GM12878 (cell line): Measurements from ENCODE around the gene ATL2.

Experiments used
- BHLHE40 ChIP-seq, 2 experiments: fragments of 450-650 bp in 1 of 2; IDR thresholded peaks; 2 replicates each; pipeline ENCODE4 v1.6.1; 2011 to 2017; ENCODE audit warnings: low read depth in 2 of 2, borderline replicate concordance in 1 of 2, improper control_type of control experiment in 1 of 2, low read length in 1 of 2, mild to moderate bottlenecking in 1 of 2
- CHD1 ChIP-seq: IDR thresholded peaks from 2 replicates; pipeline ENCODE4 v1.6.1; 2012; ENCODE audit warnings: low read depth, low read length, improper control_type of control experiment
- CTCF ChIP-seq, 3 experiments: IDR thresholded peaks in 2 of 3; conservative IDR thresholded peaks in 1 of 3; 2 replicates each; pipeline ENCODE4 v1.5.1; 2011; ENCODE audit warnings: low read depth in 3 of 3, low read length in 3 of 3, mild to moderate bottlenecking in 3 of 3, control low read depth in 2 of 3, moderate library complexity in 2 of 3, inconsistent platforms in 1 of 3, mixed read lengths in 1 of 3; ENCODE audit not compliant: control insufficient read depth in 2 of 3, insufficient read depth in 1 of 3; ENCODE audit errors: extremely low read depth in 1 of 3
- EZH2 ChIP-seq: IDR thresholded peaks from 2 replicates; pipeline ENCODE4 v1.6.1; 2012; ENCODE audit warnings: low read depth, mild to moderate bottlenecking, control low read depth, inconsistent platforms, low read length, borderline replicate concordance; ENCODE audit not compliant: control insufficient read depth
- HDAC6 ChIP-seq: fragments of 200-600 bp; sonication (generic); IDR thresholded peaks from one replicate; pipeline ENCODE4 v1.8.0; 2017; ENCODE audit warnings: antibody characterized with exemption; ENCODE audit not compliant: unreplicated experiment
- NFXL1 ChIP-seq: fragments of 450-650 bp; IDR thresholded peaks from 2 replicates; pipeline ENCODE4 v1.6.1; 2017; ENCODE audit warnings: antibody characterized with exemption, mild to moderate bottlenecking, borderline replicate concordance
- NR2F1 ChIP-seq: fragments of 450-650 bp; conservative IDR thresholded peaks from 2 replicates; pipeline ENCODE4 v1.6.1; 2017; ENCODE audit warnings: mild to moderate bottlenecking
- POLR2A ChIP-seq: IDR thresholded peaks from 2 replicates; pipeline ENCODE4 v1.6.1; 2011; ENCODE audit warnings: low read depth, mild to moderate bottlenecking, low read length
- RFX5 ChIP-seq: IDR thresholded peaks from 2 replicates; pipeline ENCODE4 v1.6.1; 2011; ENCODE audit warnings: low read depth, low read length, improper control_type of control experiment
- TARDBP ChIP-seq: IDR thresholded peaks from 2 replicates; pipeline ENCODE4 v1.6.1; 2016; ENCODE audit warnings: borderline replicate concordance
- ZSCAN29 ChIP-seq: fragments of 450-650 bp; IDR thresholded peaks from 2 replicates; pipeline ENCODE4 v1.6.1; 2017; ENCODE audit warnings: mild to moderate bottlenecking, moderate library complexity
- TF ChIP-seq, protein P1 (sequence below): fragments of 450-650 bp; IDR thresholded peaks from 2 replicates; pipeline ENCODE4 v1.6.1; 2017; ENCODE audit warnings: mild to moderate bottlenecking
- TF ChIP-seq, protein P2 (sequence below): IDR thresholded peaks from 2 replicates; pipeline ENCODE4 v1.6.1; 2011; ENCODE audit warnings: low read depth, low read length, improper control_type of control experiment, borderline replicate concordance

DNA sequence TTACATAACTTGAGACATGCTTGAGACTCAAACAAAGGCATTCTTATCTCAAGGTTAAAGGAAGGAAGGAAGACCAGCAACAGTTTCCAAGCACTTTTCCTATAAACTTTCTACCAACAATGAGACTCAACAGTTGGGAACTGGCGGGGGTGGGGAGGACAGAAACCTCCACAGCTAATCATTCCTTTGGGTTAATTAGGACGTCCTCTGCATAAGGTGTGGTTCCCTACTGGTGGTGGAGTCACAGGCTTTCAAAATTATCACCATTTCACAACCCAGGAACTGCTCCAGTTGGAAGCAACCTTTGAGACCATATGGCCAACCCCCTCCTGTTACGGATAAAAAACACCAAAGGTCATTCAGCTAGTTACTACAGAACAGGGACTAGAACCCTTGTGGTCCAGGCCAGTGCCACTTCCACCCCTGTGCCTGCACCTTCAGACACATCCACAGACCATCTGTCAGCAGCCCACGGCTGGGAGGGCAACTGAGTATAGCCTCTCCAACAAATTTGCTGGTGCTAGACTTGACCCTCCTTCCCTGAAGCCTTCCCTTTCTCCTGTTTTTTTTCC lies 30.1 kb upstream of the ATL2 start:
- TF ChIP-seq CHD1 (no peak), POLR2A (no peak), NFXL1 (no peak), TARDBP (no peak), CTCF (IDR thresholded peaks at IDR 0.05 in 2 of 3, conservative IDR thresholded peaks at IDR 0.05 in 1 of 3; ENCODE audit: control insufficient read depth in 2 of 3, extremely low read depth in 1 of 3, insufficient read depth in 1 of 3, low read depth in 3 of 3, low read length in 3 of 3) (no peak), EZH2 (no peak), NR2F1 (no peak), ZSCAN29 (no peak), BHLHE40 (IDR thresholded peaks at IDR 0.05; ENCODE audit: borderline replicate concordance in 1 of 2, low read depth in 2 of 2, low read length in 1 of 2) (no peak), HDAC6 (no peak), RFX5 (no peak)
- TF ChIP-seq, protein P1, sequence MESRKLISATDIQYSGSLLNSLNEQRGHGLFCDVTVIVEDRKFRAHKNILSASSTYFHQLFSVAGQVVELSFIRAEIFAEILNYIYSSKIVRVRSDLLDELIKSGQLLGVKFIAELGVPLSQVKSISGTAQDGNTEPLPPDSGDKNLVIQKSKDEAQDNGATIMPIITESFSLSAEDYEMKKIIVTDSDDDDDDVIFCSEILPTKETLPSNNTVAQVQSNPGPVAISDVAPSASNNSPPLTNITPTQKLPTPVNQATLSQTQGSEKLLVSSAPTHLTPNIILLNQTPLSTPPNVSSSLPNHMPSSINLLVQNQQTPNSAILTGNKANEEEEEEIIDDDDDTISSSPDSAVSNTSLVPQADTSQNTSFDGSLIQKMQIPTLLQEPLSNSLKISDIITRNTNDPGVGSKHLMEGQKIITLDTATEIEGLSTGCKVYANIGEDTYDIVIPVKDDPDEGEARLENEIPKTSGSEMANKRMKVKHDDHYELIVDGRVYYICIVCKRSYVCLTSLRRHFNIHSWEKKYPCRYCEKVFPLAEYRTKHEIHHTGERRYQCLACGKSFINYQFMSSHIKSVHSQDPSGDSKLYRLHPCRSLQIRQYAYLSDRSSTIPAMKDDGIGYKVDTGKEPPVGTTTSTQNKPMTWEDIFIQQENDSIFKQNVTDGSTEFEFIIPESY = no peak
- TF ChIP-seq, protein P2, sequence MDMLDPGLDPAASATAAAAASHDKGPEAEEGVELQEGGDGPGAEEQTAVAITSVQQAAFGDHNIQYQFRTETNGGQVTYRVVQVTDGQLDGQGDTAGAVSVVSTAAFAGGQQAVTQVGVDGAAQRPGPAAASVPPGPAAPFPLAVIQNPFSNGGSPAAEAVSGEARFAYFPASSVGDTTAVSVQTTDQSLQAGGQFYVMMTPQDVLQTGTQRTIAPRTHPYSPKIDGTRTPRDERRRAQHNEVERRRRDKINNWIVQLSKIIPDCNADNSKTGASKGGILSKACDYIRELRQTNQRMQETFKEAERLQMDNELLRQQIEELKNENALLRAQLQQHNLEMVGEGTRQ = no peak
